HCT116 (cell line): Measurements from ENCODE around the gene KIF2B.

Source experiments
- CTCF ChIP-seq, 3 experiments: fragments of 200-600 bp in 1 of 3; sonication (generic) in 1 of 3; IDR thresholded peaks in 2 of 3; conservative IDR thresholded peaks in 1 of 3; 2 replicates each; pipeline ENCODE4 v1.5.1; 2012 to 2017; ENCODE audit warnings: low read depth in 2 of 3, low read length in 2 of 3, antibody characterized with exemption in 1 of 3, borderline replicate concordance in 1 of 3, control low read depth in 1 of 3, mild to moderate bottlenecking in 1 of 3, mixed read lengths in 1 of 3, mixed run types in 1 of 3, moderate library complexity in 1 of 3; ENCODE audit not compliant: insufficient read depth in 1 of 3
- EGR1 ChIP-seq: IDR thresholded peaks from 2 replicates; pipeline ENCODE4 v1.6.1; 2012; ENCODE audit warnings: low read depth
- POLR2A ChIP-seq: IDR thresholded peaks from 2 replicates; pipeline ENCODE4 v1.7.0; 2011; ENCODE audit warnings: borderline replicate concordance; ENCODE audit not compliant: insufficient read depth, insufficient read length; ENCODE audit errors: extremely low read depth
- POLR2AphosphoS5 ChIP-seq: IDR thresholded peaks from 2 replicates; pipeline ENCODE4 v1.6.1; 2011; ENCODE audit warnings: mild to moderate bottlenecking, low read depth, low read length, moderate library complexity
- SIN3A ChIP-seq: IDR thresholded peaks from 2 replicates; pipeline ENCODE4 v1.6.1; 2012; ENCODE audit warnings: low read depth
- TF ChIP-seq, protein P1 (sequence below): IDR thresholded peaks from 2 replicates; pipeline ENCODE4 v1.6.1; 2012
- TF ChIP-seq, protein P2 (sequence below): IDR thresholded peaks from 2 replicates; pipeline ENCODE4 v1.6.1; 2012

GRCh38 chr17:53804437-53804836 lies 18.3 kb upstream of the KIF2B start:
- no peak for TF ChIP-seq POLR2A
- TF ChIP-seq SIN3A = no peak
- no peak for TF ChIP-seq CTCF (IDR thresholded peaks at IDR 0.05 in 2 of 3, conservative IDR thresholded peaks at IDR 0.05 in 1 of 3; ENCODE audit: borderline replicate concordance in 1 of 3, insufficient read depth in 1 of 3, low read depth in 2 of 3, low read length in 2 of 3)
- no peak for TF ChIP-seq EGR1
- TF ChIP-seq, protein P1, sequence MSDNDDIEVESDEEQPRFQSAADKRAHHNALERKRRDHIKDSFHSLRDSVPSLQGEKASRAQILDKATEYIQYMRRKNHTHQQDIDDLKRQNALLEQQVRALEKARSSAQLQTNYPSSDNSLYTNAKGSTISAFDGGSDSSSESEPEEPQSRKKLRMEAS = no peak
- TF ChIP-seq, protein P2, sequence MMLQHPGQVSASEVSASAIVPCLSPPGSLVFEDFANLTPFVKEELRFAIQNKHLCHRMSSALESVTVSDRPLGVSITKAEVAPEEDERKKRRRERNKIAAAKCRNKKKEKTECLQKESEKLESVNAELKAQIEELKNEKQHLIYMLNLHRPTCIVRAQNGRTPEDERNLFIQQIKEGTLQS = no peak
- TF ChIP-seq POLR2AphosphoS5 = no peak
